Fibroblast of skin of right biceps (primary cell): ENCODE data around the gene MAGEA8.
A peak's percentile ranks its signal among the peaks of the same experiment; 100 is the strongest.
"Not testable (repeated sequence)": the region's sequence is repeated elsewhere in the genome, so short reads cannot be mapped to it uniquely, and the experiment has no call there.

ENCODE experiments used
- DNase-seq: peaks from one replicate; pipeline ENCODE4 v3.0.0-alpha.2; 2013

MAGEA8 gene

GRCh38 chrX:149881081-149881711, at the start of gene MAGEA8:
Gene MAGEA8, plus strand, starts transcription at chrX:149881183. Its CDS starts 3,090 bp downstream, at chrX:149884273.
- DNase-seq = no peak

DNA sequence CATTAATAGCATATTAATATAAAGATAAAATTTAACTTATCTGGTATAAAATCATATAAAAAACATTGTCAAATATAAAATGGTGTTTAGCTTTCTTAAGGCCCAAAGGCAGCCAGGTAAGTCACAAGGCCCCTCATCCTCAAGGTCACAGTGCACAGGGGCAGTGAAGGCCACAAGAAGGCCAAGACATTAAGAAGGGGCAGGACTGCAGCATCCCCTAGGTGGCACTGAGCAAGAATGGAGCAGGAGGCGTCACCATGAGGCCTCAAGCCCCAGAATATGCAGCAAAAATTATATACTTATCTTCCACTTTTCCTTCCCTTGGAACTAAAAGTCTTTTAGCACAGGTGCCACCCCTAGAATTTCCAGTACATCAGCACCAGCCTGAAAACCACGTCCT, 49.5 kb upstream of the MAGEA8 start:
- DNase-seq = no peak

DNA sequence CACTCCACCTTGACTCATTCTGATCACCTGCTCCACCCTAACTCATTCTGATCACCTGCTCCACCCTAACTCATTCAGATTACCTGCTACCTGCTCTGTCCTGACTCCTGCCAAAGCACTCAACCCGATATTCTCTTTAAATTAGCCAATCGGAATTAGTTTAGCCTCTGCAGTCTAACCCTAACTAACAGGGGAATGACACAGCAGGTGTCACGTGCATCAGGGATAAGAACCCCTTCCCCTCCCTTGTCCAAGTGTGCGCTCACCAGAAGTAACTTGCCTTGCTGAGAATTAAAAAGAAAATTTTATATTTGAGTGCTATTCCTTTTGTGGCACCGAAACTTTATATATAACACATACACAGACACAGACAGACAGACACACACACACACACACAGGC, 44.3 kb upstream of the MAGEA8 start:
- not testable (repeated sequence) for DNase-seq

- no peak for DNase-seq
Measured at GRCh38 chrX:149837167-149837566, 43.8 kb upstream of the MAGEA8 start.

DNA sequence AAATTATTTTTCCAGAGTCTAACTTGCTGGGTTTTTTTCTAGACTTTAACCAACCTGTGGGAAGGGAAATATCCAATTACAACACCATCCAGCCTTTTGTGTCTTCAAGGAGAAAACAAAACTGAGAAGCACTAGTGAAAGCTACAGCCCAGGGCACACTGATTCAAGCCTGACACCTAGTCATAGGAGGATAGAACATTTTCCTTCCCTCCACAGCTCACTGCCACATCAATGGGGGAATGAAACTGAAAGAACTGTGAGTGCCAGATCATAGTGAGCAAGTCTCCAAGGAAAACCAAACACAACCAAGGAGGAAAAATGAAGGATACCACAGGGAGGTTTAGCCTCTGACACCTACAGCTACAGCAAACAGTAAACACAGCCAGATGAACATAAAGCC, 43.3 kb upstream of the MAGEA8 start:
- no peak for DNase-seq

- no peak for DNase-seq
Measured at GRCh38 chrX:149841929-149842328, 39.1 kb upstream of the MAGEA8 start.

GRCh38 chrX:149845385-149845784, 35.6 kb upstream of the MAGEA8 start:
- DNase-seq = no peak

- DNase-seq = no peak
Measured at GRCh38 chrX:149846789-149847188, 34.2 kb upstream of the MAGEA8 start.

- DNase-seq = no peak
Measured at GRCh38 chrX:149848855-149849254, 32.1 kb upstream of the MAGEA8 start.

DNA sequence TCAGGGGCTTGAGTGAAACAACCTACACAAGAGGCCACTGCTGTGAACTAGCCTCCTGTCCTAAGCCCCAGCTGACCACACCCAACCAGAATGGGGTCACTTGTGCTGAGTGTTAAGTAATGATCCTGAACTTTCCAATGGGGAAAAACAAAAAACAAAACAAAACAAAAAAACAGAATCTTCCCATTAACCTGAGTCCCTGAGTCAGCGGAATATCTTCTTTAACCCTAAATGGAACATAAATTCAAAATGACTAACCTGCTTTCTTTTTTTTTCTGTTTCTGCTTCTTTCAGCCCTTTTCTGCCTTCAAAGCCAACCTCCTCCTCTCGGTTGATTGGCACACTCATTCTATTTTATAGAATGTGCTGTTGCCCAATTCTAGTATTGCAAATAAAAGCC, 31.2 kb upstream of the MAGEA8 start:
- DNase-seq = no peak

GRCh38 chrX:149851864-149852263, 29.1 kb upstream of the MAGEA8 start:
- DNase-seq = no peak

DNA sequence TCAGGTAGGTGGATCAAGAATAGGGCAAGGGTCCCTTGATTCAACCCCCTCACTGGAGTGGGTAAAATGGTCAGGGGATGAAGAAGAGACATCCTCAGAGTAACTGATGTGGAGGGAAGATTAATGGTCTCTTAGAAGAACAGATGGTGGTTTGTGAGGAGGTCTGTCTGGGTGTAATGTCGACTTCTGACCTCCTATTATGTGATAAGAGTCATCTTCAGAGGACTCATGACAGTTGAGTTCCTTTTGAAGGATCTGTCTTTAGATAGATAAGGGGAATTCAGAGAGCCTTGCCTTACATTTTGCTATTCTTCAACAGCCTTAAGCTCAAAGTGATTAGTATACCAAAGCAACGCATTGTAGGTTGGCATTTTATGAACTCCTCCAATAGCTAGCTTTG, 27.1 kb upstream of the MAGEA8 start:
- no peak for DNase-seq

DNA sequence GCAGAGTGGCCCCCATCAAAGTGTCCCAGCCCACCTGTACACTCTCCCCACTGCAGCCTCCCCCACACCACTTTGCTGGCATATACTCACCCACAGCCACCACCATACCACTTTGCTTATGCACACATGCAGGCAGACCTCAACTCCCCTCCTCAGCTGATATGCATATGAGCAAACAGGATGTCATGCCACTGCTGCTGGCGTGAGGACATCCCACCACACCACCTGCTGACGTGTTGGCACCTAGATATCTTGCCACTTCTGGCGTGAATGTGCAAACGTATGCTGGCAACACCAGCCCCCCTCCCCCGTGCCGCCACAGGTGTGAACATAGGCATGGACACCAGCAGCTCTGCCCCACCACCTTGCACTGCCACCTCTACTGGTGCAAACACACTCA, 22.4 kb upstream of the MAGEA8 start:
- DNase-seq = no peak

- no peak for DNase-seq
Measured at GRCh38 chrX:149860445-149860844, 20.5 kb upstream of the MAGEA8 start.

DNA sequence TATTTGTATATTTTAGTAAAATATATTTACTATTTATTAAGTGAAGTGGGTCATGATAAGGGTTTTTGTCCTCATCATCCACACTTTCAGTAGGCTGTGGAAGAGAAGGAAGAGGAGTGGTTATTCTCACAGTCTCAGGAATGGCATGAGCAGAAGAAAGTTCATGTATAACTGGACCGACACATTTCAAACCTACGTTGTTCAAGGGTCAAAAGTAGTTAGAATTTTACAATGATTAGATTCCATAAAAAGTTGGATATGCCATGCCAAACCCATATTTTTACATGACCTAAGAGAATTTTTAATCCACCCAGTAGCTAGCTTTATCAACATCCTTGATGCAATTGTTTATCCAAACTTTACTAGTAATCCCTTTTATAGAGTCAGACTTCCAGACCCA, 15.6 kb upstream of the MAGEA8 start:
- no peak for DNase-seq

GRCh38 chrX:149867488-149867887, 13.5 kb upstream of the MAGEA8 start:
- no peak for DNase-seq

GRCh38 chrX:149870840-149871239, 10.1 kb upstream of the MAGEA8 start:
- DNase-seq = no peak

DNA sequence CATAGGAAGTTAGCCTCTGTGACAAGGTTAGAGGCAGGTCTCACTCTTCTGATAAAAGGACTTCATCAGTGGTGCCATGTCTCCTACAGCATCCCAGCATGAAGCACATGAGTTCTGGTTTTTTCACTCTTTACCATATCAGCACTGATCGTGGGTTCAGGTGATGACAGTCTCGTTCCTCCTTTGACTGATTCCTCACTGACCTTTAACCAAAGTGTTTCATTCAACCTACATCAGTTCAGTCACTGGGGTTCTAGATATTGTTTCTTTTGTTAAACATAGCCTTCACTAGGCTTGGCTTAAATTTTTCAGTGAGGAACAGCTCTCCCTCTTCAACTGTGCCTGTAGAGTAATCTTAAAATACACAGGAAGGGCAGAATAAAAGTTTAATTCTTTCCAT, 9.6 kb upstream of the MAGEA8 start:
- no peak for DNase-seq

DNA sequence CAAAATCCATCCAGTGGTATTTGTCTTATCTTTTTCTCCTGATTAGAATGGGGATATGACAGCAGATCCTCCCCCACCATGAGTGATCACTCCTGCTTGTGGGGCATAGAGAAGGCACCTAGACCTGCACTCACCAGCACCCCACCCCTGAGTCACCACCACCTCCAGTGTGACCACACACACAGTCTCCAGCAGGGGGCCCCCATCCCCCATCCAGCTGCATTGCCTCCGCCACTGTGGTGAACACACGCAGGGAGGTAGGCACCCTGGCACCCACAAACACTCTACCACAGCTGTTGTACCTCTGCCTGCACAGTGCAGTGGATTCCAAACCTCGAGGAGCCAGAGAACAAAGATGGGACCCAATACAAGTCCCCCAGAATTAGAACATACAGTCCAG, 9.0 kb upstream of the MAGEA8 start:
- DNase-seq = peak; percentile 3

- DNase-seq = no peak
Measured at GRCh38 chrX:149877157-149877556, 3.8 kb upstream of the MAGEA8 start.

GRCh38 chrX:149877636-149878035, 3.3 kb upstream of the MAGEA8 start:
- DNase-seq = peak; percentile 24

DNA sequence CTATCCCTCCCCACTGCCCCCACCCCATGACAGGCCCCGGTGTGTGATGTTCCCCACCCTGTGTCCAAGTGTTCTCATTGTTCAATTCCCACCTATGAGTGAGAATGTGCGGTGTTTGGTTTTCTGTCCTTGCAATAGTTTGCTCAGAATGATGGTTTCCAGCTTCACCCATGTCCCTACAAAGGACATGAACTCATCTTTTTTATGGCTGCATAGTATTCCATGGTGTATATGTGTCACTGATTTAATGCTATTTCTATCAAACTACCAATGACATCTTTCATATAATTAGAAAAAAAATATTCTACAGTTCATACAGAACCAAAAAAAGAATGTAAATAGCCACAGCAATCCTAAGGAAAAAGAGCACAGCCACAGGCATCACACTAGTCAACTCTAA, 9.8 kb downstream of the MAGEA8 start:
- not testable (repeated sequence) for DNase-seq

GRCh38 chrX:149898554-149898953, 17.6 kb downstream of the MAGEA8 start:
- no peak for DNase-seq

DNA sequence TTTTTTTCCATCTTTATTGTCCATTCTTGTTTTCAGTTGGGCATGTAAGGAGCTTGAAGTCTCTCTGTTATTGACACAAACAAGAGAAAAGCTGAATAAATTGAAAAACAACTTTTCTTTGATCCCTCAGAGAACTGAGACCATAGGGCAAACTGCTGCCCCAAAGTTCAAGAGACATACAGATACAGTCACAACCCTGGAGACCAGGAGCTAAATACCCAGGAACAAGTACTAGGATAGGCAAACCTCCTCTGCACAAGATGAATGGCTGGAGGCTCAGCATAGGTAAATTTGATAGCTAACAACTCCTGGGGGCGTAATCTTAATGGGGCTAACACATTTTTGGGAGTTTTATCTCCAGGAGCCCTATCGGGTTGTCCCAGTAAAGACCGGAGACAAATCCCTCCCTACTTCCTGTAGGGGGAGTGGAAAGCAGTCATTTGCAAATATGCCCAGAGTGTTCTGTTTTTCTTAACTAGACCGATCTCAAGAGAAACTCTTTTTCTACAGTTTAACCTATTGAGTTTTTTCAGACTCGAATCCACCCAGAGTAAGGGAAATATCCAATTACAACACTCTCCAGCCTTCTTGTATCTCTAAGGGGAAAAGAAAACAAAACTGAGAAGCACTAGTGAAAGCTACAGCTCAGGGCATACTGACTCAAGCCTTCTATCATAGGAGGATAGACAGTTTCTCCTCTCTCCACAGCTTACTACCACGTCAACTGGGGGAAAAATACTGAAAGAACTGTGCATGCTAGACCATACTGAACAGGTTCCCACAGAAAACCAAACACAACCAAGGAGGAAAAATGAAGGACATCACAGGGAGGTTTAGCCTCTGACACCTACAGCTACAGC, 23.1 kb downstream of the MAGEA8 start:
- peak; percentile 0 for DNase-seq

DNA sequence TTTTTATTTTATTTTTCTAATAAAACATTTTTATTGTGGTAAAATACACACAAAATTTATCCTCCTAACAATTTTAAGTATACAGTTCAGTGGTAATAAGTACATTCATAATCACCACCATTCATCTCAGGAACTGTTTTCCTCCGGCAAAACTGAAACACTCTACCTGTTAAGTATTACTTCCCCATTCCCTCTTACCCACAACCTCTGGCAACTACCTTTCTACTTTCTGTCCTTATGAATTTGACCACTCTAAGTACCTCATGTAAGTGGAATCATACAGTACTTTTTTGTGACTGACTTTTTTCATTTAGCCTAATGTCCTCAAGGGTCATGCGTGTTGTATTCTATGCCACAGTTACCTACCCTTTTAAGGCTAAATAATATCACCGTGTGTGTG, 27.3 kb downstream of the MAGEA8 start:
- DNase-seq = no peak
